ENCODE results near the gene TENM4. TPM values are rescaled to one million over a fixed set of nuclear protein-coding genes. Genes with fewer than 3 reads are reported as not detected.

Gene TENM4
- total RNA-seq, 1 experiment from 2014 or later: 9.9 TPM

DNA sequence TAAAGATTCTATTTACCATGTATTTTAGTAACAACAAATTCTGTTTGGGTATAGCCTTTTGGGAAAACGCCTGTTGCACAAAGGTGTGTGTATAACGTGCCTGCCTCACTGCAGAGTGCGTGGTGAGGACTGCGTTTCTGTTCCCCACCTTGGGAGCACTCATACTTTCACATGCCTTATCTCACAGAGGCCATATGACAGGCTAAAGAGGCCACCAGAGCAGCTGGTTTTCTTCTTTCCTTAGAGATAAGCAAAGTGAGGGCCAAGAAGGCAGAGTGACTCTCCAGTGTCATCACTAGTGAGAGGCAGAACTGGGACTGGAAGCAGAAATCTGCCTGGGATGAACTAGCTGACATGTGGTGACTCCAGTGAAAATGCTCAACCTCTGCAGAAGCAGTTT, 497.0 kb downstream of the TENM4 start:
- no peak for DNase-seq (ENCODE audit: unreplicated experiment)
- Mint-ChIP-seq H3K4me3 (ENCODE audit: unreplicated experiment) (no peak overlapping the region), H3K27ac (ENCODE audit: low read depth, unreplicated experiment) (no peak overlapping the region), H3K27me3 (ENCODE audit: insufficient read depth, unreplicated experiment) (no peaks in the 10 kb centered on the region), H3K36me3 (ENCODE audit: insufficient read depth, unreplicated experiment) (no peaks in the 10 kb centered on the region), H3K4me1 (ENCODE audit: insufficient read depth, unreplicated experiment) (no peaks in the 10 kb centered on the region), H3K9me3 (ENCODE audit: unreplicated experiment) (peaks cover 6% of the 10 kb centered on the region)
- TF ChIP-seq, protein P1, sequence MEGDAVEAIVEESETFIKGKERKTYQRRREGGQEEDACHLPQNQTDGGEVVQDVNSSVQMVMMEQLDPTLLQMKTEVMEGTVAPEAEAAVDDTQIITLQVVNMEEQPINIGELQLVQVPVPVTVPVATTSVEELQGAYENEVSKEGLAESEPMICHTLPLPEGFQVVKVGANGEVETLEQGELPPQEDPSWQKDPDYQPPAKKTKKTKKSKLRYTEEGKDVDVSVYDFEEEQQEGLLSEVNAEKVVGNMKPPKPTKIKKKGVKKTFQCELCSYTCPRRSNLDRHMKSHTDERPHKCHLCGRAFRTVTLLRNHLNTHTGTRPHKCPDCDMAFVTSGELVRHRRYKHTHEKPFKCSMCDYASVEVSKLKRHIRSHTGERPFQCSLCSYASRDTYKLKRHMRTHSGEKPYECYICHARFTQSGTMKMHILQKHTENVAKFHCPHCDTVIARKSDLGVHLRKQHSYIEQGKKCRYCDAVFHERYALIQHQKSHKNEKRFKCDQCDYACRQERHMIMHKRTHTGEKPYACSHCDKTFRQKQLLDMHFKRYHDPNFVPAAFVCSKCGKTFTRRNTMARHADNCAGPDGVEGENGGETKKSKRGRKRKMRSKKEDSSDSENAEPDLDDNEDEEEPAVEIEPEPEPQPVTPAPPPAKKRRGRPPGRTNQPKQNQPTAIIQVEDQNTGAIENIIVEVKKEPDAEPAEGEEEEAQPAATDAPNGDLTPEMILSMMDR (IDR thresholded peaks at IDR 0.05; ENCODE audit: unreplicated experiment): no peak
- no TSS peak for BruUV-seq (replicated peaks)
- POLR2A ChIA-PET: interaction anchor here (0.7 kb wide), 1 partner anchor 687 kb away, joined by 4 read pairs; no protein-coding TSS in a partner anchor
- intact Hi-C loops (cut with micrococcal nuclease): no loop called here
- CTCF ChIA-PET: interaction anchor here (0.8 to 1.2 kb wide), 2 partner anchors 18 to 228 kb away, joined by 3 to 7 read pairs; no protein-coding TSS in a partner anchor

DNA sequence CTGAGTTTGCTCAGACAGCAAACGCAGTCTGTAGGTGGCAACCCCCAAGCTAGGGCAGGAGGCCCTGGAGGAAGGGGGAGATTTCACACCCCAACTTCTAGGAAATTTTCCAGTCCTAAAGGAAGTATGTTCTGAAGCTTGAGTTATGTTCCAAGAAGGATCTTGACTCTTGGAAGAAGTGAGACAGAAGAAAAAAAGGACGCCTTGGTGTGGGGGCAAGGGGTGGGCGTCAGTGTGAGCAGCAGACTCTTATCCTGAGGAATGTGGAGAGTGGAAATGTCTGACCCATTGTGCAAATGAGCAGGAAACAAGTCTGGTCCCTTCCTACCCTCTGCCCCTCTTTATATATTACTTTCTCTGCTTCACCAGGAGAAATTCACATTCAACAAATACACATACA, 497.7 kb downstream of the TENM4 start:
- POLR2A ChIA-PET: interaction anchor here (0.7 kb wide), 1 partner anchor 56 kb away, joined by 3 read pairs; no protein-coding TSS in a partner anchor
- Mint-ChIP-seq H3K36me3 (ENCODE audit: insufficient read depth, unreplicated experiment) (no peaks in the 10 kb centered on the region), H3K27ac (ENCODE audit: low read depth, unreplicated experiment) (no peak overlapping the region), H3K4me1 (ENCODE audit: insufficient read depth, unreplicated experiment) (no peaks in the 10 kb centered on the region), H3K27me3 (ENCODE audit: insufficient read depth, unreplicated experiment) (no peaks in the 10 kb centered on the region), H3K9me3 (ENCODE audit: unreplicated experiment) (peaks cover 6% of the 10 kb centered on the region), H3K4me3 (ENCODE audit: unreplicated experiment) (no peak overlapping the region)
- CTCF ChIA-PET: no interaction called here
- intact Hi-C loops (cut with micrococcal nuclease): no loop called here
- TF ChIP-seq, protein P1 (IDR thresholded peaks at IDR 0.05; ENCODE audit: unreplicated experiment): no peak
- DNase-seq (ENCODE audit: unreplicated experiment): no peak
- BruUV-seq (replicated peaks): no TSS peak

DNA sequence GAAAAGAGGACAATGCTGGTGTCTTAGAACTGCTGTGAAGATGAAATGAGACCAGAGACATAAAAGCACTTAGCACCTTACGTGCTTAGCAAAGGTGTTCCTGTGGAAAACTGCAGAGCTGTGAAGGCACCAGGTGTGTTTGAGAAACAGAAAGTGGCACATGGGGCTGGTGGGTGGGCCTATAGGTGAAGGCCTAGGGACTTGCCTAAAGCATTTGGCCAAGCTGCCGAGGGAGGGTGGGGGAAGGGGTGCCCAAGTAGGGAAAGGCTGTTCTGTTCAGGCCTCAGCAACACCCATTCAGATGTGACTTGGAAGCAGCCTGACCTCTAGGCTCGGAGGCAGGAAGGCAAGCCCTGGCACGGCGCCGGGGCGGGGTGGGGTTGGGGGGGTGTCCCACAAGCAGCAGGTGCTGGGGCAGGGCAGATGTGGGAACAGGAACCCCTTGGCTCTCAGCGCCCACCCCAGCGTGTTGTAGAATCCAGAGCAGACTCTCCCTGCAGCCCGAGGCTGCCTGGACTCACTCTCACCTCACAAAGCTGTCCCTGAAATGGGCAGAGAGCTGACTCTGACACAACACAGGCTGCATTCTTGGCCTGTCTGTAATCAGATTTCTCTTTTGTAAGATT, 499.5 kb downstream of the TENM4 start:
- H3K4me3 Mint-ChIP-seq (ENCODE audit: unreplicated experiment): no peak overlapping the region

DNA sequence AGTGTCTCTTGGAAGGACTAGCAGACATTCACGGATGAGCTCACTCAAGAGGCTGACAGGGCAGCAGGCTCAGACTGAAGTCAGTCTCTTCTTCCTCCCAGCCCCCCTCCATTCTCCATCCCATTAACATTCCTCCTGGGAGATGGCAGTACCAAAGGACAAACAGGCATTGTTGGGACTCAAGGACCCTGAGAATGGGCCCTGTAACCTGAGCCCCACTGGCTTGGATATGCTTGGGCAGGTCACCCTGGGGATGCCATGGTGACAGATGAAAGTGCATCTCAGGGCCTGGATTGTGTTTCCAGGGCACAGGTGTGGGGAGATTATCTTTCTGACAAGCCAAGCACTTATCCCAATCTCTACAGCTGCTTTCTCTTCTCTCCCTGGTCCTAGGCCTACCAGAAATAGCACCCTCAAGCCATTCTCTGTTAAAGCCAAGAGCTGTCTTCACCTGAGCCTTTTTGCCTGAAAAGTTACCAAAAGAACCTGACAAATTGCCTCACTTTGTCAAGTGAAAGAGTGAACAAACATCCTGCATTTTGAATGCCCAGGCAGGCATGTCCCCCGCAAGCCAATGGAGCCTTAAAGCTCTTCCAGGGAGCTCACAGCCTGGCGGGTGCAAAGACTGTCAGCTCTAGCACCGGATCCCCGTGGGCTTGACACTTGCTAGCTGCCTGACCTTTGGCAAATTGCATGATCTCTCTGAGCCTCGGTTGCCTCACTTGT, 500.2 kb downstream of the TENM4 start:
- intact Hi-C loops (cut with micrococcal nuclease): no loop called here
- ChIA-PET POLR2A (no interaction called here), CTCF (interaction anchor here (0.6 to 2.0 kb wide), 3 partner anchors 225 to 1214 kb away, joined by 3 to 6 read pairs (median 4); no protein-coding TSS in a partner anchor)
- Mint-ChIP-seq H3K27ac (ENCODE audit: low read depth, unreplicated experiment) (no peak overlapping the region), H3K27me3 (ENCODE audit: insufficient read depth, unreplicated experiment) (no peaks in the 10 kb centered on the region), H3K9me3 (ENCODE audit: unreplicated experiment) (no peaks in the 10 kb centered on the region), H3K36me3 (ENCODE audit: insufficient read depth, unreplicated experiment) (no peaks in the 10 kb centered on the region), H3K4me3 (ENCODE audit: unreplicated experiment) (no peak overlapping the region), H3K4me1 (ENCODE audit: insufficient read depth, unreplicated experiment) (no peaks in the 10 kb centered on the region)
- BruUV-seq (replicated peaks): no TSS peak
- DNase-seq (ENCODE audit: unreplicated experiment): no peak
- TF ChIP-seq, protein P1 (IDR thresholded peaks at IDR 0.05; ENCODE audit: unreplicated experiment): no peak

More for the DNA sequence above, 499.5 kb downstream of the TENM4 start:
- Mint-ChIP-seq H3K27me3 (ENCODE audit: insufficient read depth, unreplicated experiment) (no peaks in the 10 kb centered on the region), H3K27ac (ENCODE audit: low read depth, unreplicated experiment) (no peak overlapping the region), H3K4me1 (ENCODE audit: insufficient read depth, unreplicated experiment) (no peaks in the 10 kb centered on the region), H3K36me3 (ENCODE audit: insufficient read depth, unreplicated experiment) (no peaks in the 10 kb centered on the region), H3K9me3 (ENCODE audit: unreplicated experiment) (no peaks in the 10 kb centered on the region)
- CTCF ChIA-PET: interaction anchor here (0.6 to 2.0 kb wide), 6 partner anchors 20 to 1614 kb away, joined by 3 to 6 read pairs (median 4); no protein-coding TSS in a partner anchor
- POLR2A ChIA-PET: no interaction called here
- no peak for DNase-seq (ENCODE audit: unreplicated experiment)
- intact Hi-C loops (cut with micrococcal nuclease): no loop called here
- TF ChIP-seq, protein P1 (IDR thresholded peaks at IDR 0.05; ENCODE audit: unreplicated experiment): no peak
- no TSS peak for BruUV-seq (replicated peaks)

Measured in MCF 10A (cell line).